PFSK-1 (cell line): Measurements from ENCODE around the gene SESN1.

Experiments
- FOXP2 ChIP-seq: optimal IDR thresholded peaks from 2 replicates; pipeline ENCODE3; 2011; ENCODE audit warnings: borderline replicate concordance, control low read depth, inconsistent platforms; ENCODE audit not compliant: insufficient read depth; ENCODE audit errors: extremely low read length, extremely low read depth
- POLR2AphosphoS5 ChIP-seq: IDR thresholded peaks from 2 replicates; pipeline ENCODE4 v1.6.1; 2012; ENCODE audit warnings: low read depth, mild to moderate bottlenecking, control low read depth, low read length, moderate library complexity
- REST ChIP-seq, 2 experiments: IDR thresholded peaks; 2 replicates each; pipeline versions ENCODE4 v1.6.1 to v1.8.0; 2011 to 2012; ENCODE audit warnings: low read depth in 2 of 2, low read length in 2 of 2, control low read depth in 1 of 2, inconsistent platforms in 1 of 2, mild to moderate bottlenecking in 1 of 2, moderate library complexity in 1 of 2; ENCODE audit not compliant: insufficient read depth in 1 of 2
- SIN3A ChIP-seq: IDR thresholded peaks from 2 replicates; pipeline ENCODE4 v1.6.1; 2012; ENCODE audit warnings: mild to moderate bottlenecking, low read length, moderate library complexity, borderline replicate concordance; ENCODE audit not compliant: insufficient read depth
- TAF1 ChIP-seq: IDR thresholded peaks from 2 replicates; pipeline ENCODE4 v1.6.1; 2012; ENCODE audit warnings: low read length, control low read depth, borderline replicate concordance; ENCODE audit not compliant: insufficient read depth

The SESN1 gene

GRCh38 chr6:109062767-109063352 is 31.8 kb downstream of the SESN1 start:
- TF ChIP-seq FOXP2 = no peak
- TF ChIP-seq REST (IDR thresholded peaks at IDR 0.05; ENCODE audit: insufficient read depth in 1 of 2, low read depth in 2 of 2, low read length in 2 of 2) = no peak
- TF ChIP-seq POLR2AphosphoS5 = no peak
- TF ChIP-seq SIN3A = no peak
- TF ChIP-seq TAF1 = no peak

GRCh38 chr6:109062216-109062615 is 32.4 kb downstream of the SESN1 start:
- no peak for TF ChIP-seq TAF1
- no peak for TF ChIP-seq POLR2AphosphoS5

- TF ChIP-seq SIN3A (no peak), FOXP2 (no peak), POLR2AphosphoS5 (no peak), REST (IDR thresholded peaks at IDR 0.05; ENCODE audit: insufficient read depth in 1 of 2, low read depth in 2 of 2, low read length in 2 of 2) (no peak), TAF1 (no peak)
Observed at GRCh38 chr6:109060571-109060970, 34.1 kb downstream of the SESN1 start.

- TF ChIP-seq SIN3A (no peak), REST (IDR thresholded peaks at IDR 0.05; ENCODE audit: insufficient read depth in 1 of 2, low read depth in 2 of 2, low read length in 2 of 2) (no peak), TAF1 (no peak), FOXP2 (no peak), POLR2AphosphoS5 (no peak)
Observed at GRCh38 chr6:109059571-109060021, 35.0 kb downstream of the SESN1 start.

GRCh38 chr6:109059153-109059552 is 35.5 kb downstream of the SESN1 start:
- TF ChIP-seq FOXP2 (no peak), POLR2AphosphoS5 (no peak), SIN3A (no peak), REST (IDR thresholded peaks at IDR 0.05; ENCODE audit: insufficient read depth in 1 of 2, low read depth in 2 of 2, low read length in 2 of 2) (no peak), TAF1 (no peak)
